ENCODE data around the gene KCNF1.

Gene KCNF1

DNA sequence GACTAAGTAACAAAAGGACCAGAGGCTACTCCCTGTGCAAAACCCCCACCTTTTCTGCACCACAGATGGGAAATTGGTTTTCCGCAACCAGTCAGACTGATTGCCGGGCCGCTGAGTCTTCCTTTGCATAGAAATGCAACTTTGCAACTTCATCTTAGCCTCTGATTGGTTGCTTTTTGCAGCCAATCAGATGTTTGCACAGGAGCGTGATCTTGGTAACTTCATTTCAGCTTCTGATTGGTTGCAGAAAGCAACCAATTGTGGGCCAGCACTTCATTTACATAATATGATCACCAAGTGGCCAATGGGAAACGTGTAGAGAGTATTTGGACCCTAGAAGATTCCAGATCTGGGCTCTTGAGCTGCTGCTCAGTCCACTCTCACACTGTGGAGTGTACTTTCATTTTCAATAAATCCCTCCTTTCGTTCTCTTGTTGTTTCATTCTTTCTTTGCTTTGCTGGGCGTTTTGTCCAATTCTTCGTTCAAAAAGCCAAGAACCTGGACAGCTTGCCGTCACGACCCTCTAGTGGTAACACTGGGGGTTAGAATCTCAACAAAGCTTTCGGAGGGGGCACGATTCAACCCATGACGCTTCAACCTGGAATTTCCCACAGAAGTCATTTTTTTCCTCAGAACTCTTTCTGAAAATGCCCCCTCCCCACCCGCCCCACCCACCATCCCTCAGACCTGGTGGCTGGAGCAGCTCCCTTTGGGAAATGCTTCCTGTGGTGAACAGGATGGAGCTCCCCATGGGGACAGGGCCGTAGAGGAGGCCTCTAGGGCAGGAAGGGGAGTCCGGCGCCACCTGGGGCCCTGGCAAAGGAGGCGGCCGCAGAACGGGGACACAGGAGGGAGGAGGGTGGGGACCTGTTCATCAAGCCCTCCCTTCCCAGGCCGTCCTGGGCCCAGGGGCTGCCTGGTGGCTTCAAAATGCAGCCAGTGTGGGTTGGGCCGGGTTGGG lies 31.8 kb upstream of the KCNF1 start:
- no peak for DNase-seq (ENCODE audit: low read depth, low spot score)
- no peak overlapping the region for H3K27ac ChIP-seq

- DNase-seq (ENCODE audit: low read depth, low spot score): no peak
Observed at GRCh38 chr2:10880586-10881321, 31.0 kb upstream of the KCNF1 start.

GRCh38 chr2:10882568-10882967 lies 29.2 kb upstream of the KCNF1 start:
- no peak overlapping the region for H3K27ac ChIP-seq
- no peak for DNase-seq (ENCODE audit: low read depth, low spot score)

More at GRCh38 chr2:10880586-10881321, 31.0 kb upstream of the KCNF1 start:
- H3K27ac ChIP-seq: no peak overlapping the region

DNA sequence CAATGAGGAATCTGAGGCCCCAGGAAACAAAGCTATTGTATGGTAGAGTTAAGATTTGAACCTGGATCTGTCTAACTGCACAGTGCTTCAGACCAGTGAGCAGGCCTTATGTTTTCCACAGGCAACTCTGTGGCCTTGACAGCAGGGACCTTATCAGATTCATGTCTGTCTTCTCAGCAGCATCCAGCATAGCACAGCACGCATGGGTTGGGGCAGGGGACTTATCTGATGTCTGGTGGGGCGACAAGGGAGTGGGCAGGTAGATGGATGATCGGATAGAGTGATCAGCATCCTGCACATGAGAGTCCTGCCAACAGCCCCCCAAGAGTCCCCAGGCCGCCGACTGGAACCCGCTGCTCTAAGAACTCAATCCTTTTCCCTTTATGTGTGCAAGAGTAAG lies 28.7 kb upstream of the KCNF1 start:
- no peak for DNase-seq (ENCODE audit: low read depth, low spot score)
- no peak overlapping the region for H3K27ac ChIP-seq

DNA sequence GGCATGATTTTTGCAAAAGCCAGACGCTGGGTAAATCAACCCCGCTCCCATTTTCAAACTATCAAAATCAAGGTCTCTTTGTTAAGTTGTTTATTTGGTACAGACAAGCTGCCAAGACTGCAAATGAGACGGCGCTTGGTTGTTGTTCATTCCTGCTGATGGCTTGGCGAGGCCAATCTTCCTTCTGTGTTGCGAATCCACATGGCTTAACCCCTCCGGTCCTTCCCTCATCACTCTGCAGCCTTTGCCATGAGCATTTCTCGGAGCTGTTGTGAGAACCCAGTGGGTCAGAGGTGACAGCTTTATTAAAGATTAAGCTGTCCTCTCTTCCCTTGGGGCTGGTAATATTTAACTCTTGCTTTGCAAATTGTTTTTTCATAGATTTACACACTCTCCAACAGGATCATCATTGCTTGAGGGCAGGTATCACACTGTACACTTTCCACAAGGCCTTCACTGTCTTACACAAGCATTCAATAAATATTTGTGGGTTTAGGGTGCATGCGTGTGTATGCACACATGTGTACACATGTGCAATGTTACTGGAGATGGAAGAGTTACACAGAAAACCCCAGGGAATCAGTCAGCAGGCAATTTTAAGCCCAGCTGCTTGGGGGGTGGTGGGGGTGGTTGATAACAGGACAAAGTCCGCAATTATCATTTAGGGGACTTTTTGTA lies 27.8 kb upstream of the KCNF1 start:
- DNase-seq (ENCODE audit: low read depth, low spot score): no peak
- H3K27ac ChIP-seq: no peak overlapping the region

GRCh38 chr2:10884574-10884975 lies 27.2 kb upstream of the KCNF1 start:
- DNase-seq (ENCODE audit: low read depth, low spot score): no peak
- H3K27ac ChIP-seq: no peak overlapping the region

DNA sequence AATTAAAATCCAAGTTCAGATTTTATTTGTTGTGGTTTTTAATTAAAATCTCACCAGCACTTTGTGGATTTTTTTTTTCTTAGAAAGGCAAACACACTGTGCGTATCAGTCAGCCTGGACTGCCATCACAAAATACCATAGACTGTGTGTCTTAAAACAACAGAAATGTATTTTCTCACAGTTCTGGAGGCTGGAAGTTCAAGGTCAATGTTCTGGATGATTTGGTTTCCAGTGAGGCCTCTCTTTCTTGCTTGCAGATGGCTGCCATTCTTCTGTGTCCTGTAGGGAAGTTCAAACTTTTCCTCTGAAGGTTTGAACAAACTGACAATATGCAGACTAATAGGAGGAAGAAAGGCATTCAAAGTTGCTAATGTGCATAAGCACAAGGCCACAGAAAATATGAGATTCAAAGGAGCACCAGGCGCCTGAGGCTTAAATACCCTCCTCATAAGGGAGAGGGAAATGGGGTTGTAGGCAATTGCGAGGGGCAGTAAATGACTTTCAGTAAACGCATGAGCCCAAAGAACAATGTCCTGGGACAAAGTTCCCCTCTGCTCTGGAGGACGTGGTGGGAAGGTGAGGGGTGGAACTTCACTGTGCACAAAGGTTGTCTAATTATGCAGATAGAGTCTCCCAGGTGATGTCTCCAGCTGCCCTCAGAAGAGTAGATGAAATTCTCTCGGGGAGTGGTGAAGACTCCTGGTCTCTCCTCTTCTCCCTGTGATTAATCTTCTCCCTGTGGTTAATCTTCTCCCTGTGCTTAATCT lies 26.5 kb upstream of the KCNF1 start:
- DNase-seq (ENCODE audit: low read depth, low spot score): no peak
- H3K27ac ChIP-seq: no peak overlapping the region

DNA sequence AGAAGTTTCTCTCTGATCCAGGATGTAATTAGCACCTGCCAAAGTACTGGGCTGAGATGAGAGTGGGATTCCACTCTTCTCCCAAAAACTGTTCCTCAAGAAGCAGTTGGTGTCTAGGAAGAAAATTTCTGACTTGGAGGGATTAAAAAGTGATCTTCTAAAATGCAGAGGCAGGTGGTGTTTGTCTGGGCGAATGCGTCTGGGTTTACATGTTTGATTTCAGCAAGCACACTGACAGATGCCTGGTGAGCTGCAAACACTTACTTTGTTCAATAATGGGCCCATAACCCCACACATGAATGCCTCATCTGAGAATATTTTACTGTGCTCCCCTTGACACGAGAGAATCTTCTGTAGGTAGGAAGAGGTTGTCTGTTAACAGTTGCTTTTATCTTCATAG lies 24.3 kb upstream of the KCNF1 start:
- DNase-seq (ENCODE audit: low read depth, low spot score): no peak
- no peak overlapping the region for H3K27ac ChIP-seq

DNA sequence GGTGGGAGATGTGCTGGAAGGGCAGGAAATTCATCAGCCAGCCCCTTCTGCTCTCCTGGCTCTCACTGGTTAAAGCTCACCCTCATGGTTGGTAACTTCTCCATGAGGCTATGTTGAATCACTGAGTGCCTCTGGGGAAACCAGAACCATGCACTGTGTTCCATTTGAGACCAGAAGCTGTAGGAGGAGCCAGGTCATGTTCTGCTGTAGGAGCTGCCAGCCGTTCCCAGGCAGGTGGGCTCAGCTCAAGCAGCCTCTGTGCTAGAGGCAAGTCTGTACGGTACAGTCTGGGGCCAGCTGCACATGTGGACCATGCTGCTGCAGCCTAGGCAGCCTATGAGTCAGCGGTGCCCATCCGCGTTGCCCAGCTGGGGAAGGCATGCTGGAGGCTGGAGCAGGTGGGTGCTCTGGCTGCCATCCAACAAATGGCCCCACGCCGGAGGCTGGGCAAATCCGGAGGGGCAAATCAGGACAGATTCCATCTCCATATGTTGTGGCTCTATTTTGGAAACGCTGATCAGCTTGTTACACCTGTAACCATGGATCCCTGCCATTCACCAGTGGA lies 22.0 kb upstream of the KCNF1 start:
- no peak for DNase-seq (ENCODE audit: low read depth, low spot score)
- H3K27ac ChIP-seq: no peak overlapping the region

DNA sequence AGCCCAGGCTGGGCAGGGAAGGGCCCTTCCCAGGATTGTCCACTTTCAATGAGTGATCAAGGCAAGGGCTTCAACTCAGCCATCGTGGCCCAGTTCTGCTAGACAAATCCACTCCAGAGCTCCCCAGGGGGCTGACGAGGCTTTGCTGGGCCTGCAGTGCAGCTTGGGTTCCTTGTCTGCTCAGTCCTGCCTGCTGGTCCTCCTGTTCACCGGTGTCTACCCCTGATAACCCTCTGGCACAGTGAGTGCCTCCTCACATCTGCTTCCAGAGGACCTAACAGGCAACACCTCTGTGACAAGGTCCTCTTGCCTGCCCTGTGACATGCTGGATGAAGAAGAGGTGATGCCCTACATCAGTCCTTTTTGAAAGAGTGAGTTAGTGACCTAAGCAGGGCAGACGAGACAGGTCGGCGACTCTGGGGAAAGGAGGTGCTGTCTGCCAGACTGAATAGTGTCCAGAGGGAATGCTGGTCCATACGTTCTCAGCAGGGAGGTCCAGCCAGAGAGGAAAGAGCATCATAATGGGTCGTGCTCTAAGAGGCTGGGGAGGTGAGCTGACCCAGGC lies 20.9 kb upstream of the KCNF1 start:
- DNase-seq (ENCODE audit: low read depth, low spot score): no peak

GRCh38 chr2:10891390-10891789 lies 20.3 kb upstream of the KCNF1 start:
- DNase-seq (ENCODE audit: low read depth, low spot score): no peak
- no peak overlapping the region for H3K27ac ChIP-seq

More for the DNA sequence above, 20.9 kb upstream of the KCNF1 start:
- no peak overlapping the region for H3K27ac ChIP-seq

GRCh38 chr2:10891848-10892247 lies 19.9 kb upstream of the KCNF1 start:
- H3K27ac ChIP-seq: no peak overlapping the region
- no peak for DNase-seq (ENCODE audit: low read depth, low spot score)

GRCh38 chr2:10892316-10892715 lies 19.4 kb upstream of the KCNF1 start:
- no peak overlapping the region for H3K27ac ChIP-seq
- no peak for DNase-seq (ENCODE audit: low read depth, low spot score)

- no peak for DNase-seq (ENCODE audit: low read depth, low spot score)
- no peak overlapping the region for H3K27ac ChIP-seq
Observed at GRCh38 chr2:10892796-10893350, 18.9 kb upstream of the KCNF1 start.

DNA sequence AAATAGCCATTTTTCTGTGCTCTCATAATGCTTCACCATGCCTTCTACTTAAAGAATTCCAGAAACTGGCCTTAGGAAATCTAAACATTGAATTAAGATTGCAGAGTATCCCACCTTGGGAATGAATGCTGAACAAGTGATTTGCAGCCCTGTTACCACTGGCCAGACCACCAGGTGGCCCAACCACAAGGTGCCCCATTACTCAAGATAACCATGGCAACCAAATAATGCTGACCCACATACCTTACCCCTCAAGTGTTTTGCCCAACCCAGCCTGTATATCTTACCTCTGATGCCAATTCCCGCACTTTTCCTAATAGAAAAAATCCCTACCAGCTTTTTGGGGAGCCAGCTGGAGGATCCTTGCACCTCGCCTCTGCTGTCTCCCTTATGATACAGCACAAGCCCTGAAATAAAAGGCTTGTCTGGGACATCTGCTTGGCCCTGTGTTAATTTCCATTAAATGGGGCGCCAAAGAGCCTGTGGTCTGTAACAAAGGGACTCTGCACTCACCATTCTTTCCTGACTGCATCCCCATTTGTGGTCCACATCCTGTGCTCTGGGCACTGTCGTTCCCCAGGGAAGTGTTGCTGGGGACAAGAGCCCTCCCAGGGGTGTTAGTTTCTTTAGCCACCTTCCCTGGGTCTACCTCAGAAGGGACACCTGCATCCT lies 17.3 kb upstream of the KCNF1 start:
- DNase-seq (ENCODE audit: low read depth, low spot score): no peak
- no peak overlapping the region for H3K27ac ChIP-seq

- H3K27ac ChIP-seq: no peak overlapping the region
- DNase-seq (ENCODE audit: low read depth, low spot score): no peak
Observed at GRCh38 chr2:10895231-10895630, 16.5 kb upstream of the KCNF1 start.

GRCh38 chr2:10897956-10898355 lies 13.8 kb upstream of the KCNF1 start:
- no peak for DNase-seq (ENCODE audit: low read depth, low spot score)
- no peak overlapping the region for H3K27ac ChIP-seq

- DNase-seq (ENCODE audit: low read depth, low spot score): no peak
- H3K27ac ChIP-seq: peak overlapping the region; percentile 23
Observed at GRCh38 chr2:10900216-10901109, 11.3 kb upstream of the KCNF1 start.
